ENCODE results near the gene ZNF546. TPM values are rescaled to one million over a fixed set of nuclear protein-coding genes. Genes with fewer than 3 reads are reported as not detected.

ZNF546 gene
- total and polyA plus RNA-seq, 4 donors = 6.1 to 18.0 (median 11.8) TPM

DNA sequence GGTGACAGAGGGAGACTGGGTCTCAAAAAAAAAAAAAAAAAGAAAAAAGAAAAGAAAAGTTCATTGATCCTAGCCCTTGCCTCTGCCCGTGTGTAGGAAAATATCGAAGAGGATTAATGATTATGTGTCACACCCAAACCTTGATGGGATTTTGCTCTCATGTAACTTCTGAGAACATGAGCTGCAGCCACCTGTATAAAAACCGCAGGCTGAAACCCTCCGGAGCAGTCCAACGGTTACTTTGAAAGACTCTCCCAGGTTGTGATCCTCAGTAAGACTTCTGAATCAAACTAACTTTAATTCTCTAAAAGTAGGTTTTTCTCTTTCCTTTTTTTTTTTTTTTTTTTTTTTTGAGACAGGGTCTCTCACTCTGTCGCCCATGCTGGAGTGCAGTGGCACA lies 30.2 kb upstream of the ZNF546 start:
- Histone ChIP-seq H3K36me3 (ENCODE audit: control insufficient read depth, insufficient read depth, low read length) (no peaks in the 10 kb centered on the region), H3K27me3 (ENCODE audit: control insufficient read depth, insufficient read depth, low read length) (no peaks in the 10 kb centered on the region), H3K4me1 (ENCODE audit: control insufficient read depth, insufficient read depth, low read length) (peaks cover 10% of the 10 kb centered on the region), H3K27ac (ENCODE audit: low read depth, low read length) (no peak overlapping the region), H3K9me3 (ENCODE audit: control insufficient read depth, insufficient read depth, low read length) (no peaks in the 10 kb centered on the region), H3K4me3 (ENCODE audit: low read depth, low read length) (no peak overlapping the region)
- no peak for DNase-seq (ENCODE audit: low read depth in 4 of 6, low spot score in 6 of 6)
- WGBS (ENCODE audit: insufficient coverage) = 95% methylated on average over 3 of the region's 6 CpGs

DNA sequence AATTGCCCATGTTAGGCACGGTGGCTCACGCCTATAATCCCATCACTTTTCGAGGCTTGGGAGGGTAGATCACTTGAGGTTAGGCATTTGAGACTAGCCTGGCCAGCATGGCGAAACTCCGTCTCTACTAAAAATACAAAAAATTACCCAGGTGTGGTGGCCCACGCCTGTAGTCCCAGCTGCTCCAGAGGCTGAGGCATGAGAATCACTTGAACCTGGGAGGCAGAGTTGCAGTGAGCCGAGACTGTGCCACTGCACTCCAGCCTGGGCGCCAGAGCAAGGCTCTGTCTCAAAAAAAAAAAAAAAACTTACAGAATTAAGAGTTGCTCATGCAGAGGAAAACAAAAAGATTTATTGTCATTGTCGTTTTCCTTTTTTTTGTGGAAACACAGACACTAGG lies 29.3 kb upstream of the ZNF546 start:
- no peaks in the 10 kb centered on the region for H3K27me3 ChIP-seq (ENCODE audit: control insufficient read depth, insufficient read depth, low read length)
- H3K4me3 ChIP-seq (ENCODE audit: low read depth, low read length) = no peak overlapping the region
- DNase-seq (ENCODE audit: low read depth in 4 of 6, low spot score in 6 of 6) = no peak
- WGBS (ENCODE audit: insufficient coverage) = 72% methylated on average over 4 of the region's 9 CpGs
- H3K27ac ChIP-seq (ENCODE audit: low read depth, low read length) = no peak overlapping the region
- H3K9me3 ChIP-seq (ENCODE audit: control insufficient read depth, insufficient read depth, low read length) = no peaks in the 10 kb centered on the region
- peaks cover 14% of the 10 kb centered on the region for H3K4me1 ChIP-seq (ENCODE audit: control insufficient read depth, insufficient read depth, low read length)
- H3K36me3 ChIP-seq (ENCODE audit: control insufficient read depth, insufficient read depth, low read length) = peaks cover 3% of the 10 kb centered on the region

DNA sequence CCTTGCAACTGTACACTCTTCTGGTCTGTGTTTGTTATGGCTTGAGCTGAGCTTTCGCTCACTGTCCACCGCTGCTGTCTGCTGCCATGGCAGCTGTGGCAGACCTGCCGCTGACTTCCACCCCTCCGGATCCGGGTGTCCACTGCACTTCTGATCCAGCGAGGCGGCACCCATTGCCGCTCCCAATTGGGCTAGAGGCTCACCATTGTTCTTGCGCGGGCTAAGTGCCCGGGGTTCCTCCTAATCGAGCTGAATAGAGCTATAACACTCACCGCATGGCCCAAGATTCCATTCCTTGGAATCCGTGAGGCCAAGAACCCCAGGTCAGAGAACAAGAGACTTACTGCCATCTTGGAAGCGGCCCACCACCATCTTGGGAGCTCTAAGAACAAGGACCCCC lies 28.1 kb upstream of the ZNF546 start:
- H3K27ac ChIP-seq (ENCODE audit: low read depth, low read length) = no peak overlapping the region
- H3K9me3 ChIP-seq (ENCODE audit: control insufficient read depth, insufficient read depth, low read length) = no peaks in the 10 kb centered on the region
- peaks cover 14% of the 10 kb centered on the region for H3K4me1 ChIP-seq (ENCODE audit: control insufficient read depth, insufficient read depth, low read length)
- H3K36me3 ChIP-seq (ENCODE audit: control insufficient read depth, insufficient read depth, low read length) = peaks cover 15% of the 10 kb centered on the region
- WGBS (ENCODE audit: insufficient coverage) = 96% methylated on average over 13 of the region's 15 CpGs
- H3K4me3 ChIP-seq (ENCODE audit: low read depth, low read length) = no peak overlapping the region
- no peak for DNase-seq (ENCODE audit: low read depth in 4 of 6, low spot score in 6 of 6)
- no peaks in the 10 kb centered on the region for H3K27me3 ChIP-seq (ENCODE audit: control insufficient read depth, insufficient read depth, low read length)

DNA sequence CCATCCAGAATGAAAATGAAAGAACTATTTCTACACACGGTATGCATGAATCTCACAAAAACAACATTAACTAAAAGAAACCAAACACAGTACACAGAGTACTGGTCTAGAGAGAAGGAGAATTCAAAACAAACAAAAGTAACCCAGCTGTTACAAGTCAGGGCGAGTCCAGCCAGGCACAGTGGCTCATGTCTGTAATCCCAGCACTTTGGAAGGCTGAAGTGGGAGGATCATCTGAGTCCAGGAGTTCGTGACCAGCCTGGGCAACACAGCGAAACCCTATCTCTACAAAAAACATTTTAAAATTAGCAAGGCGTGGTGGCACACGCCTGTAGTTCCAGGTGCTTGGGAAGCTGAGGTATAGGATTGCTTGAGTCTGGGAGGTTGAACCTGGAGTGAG lies 27.6 kb upstream of the ZNF546 start:
- no peaks in the 10 kb centered on the region for H3K9me3 ChIP-seq (ENCODE audit: control insufficient read depth, insufficient read depth, low read length)
- no peaks in the 10 kb centered on the region for H3K27me3 ChIP-seq (ENCODE audit: control insufficient read depth, insufficient read depth, low read length)
- no peak for DNase-seq (ENCODE audit: low read depth in 4 of 6, low spot score in 6 of 6)
- no peak overlapping the region for H3K4me3 ChIP-seq (ENCODE audit: low read depth, low read length)
- 100% methylated on average over 2 of the region's 6 CpGs for WGBS (ENCODE audit: insufficient coverage)
- peaks cover 14% of the 10 kb centered on the region for H3K4me1 ChIP-seq (ENCODE audit: control insufficient read depth, insufficient read depth, low read length)
- H3K36me3 ChIP-seq (ENCODE audit: control insufficient read depth, insufficient read depth, low read length) = peaks cover 19% of the 10 kb centered on the region
- H3K27ac ChIP-seq (ENCODE audit: low read depth, low read length) = no peak overlapping the region

DNA sequence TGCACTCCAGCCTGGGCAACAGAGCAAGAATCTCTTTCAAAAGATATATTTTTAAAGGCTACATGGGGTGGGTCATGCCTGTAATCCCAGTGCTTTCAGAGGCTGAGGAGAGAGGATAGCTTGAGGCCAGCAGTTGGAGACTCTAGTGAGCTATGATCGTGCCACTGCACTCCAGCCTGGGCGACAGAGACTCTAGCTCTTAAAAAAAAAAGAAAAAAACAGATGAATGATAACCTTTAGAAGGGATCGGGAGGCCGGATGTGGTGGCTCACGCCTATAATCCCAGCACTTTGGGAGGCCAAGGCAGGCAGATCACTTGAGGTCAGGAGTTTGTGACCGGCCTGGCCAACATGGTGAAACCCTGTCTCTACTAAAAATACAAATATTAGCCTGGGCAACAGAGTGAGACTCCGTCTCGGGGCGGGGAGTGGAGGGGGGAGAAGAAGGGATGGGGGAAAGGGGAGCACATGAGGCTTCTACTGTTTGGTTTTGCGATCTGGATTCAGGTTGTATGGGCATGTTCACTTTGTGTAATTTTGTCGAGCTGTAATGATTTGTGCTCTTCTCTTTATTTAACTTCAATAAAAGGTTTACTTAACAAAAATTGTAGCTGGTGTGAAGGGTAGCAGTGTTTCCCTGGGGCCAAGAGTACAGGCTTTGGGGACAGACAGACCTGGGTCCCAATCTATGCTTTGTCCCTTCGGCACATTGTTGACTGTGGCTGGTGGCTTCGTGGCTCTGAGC lies 27.0 kb upstream of the ZNF546 start:
- WGBS (ENCODE audit: insufficient coverage) = 85% methylated on average over 5 of the region's 13 CpGs
- no peaks in the 10 kb centered on the region for H3K27me3 ChIP-seq (ENCODE audit: control insufficient read depth, insufficient read depth, low read length)
- H3K4me1 ChIP-seq (ENCODE audit: control insufficient read depth, insufficient read depth, low read length) = peaks cover 14% of the 10 kb centered on the region
- no peaks in the 10 kb centered on the region for H3K9me3 ChIP-seq (ENCODE audit: control insufficient read depth, insufficient read depth, low read length)
- DNase-seq (ENCODE audit: low read depth in 4 of 6, low spot score in 6 of 6) = no peak
- H3K27ac ChIP-seq (ENCODE audit: low read depth, low read length) = peak overlapping the region; percentile 88
- H3K36me3 ChIP-seq (ENCODE audit: control insufficient read depth, insufficient read depth, low read length) = peaks cover 25% of the 10 kb centered on the region
- peak overlapping the region; percentile 72 for H3K4me3 ChIP-seq (ENCODE audit: low read depth, low read length)

DNA sequence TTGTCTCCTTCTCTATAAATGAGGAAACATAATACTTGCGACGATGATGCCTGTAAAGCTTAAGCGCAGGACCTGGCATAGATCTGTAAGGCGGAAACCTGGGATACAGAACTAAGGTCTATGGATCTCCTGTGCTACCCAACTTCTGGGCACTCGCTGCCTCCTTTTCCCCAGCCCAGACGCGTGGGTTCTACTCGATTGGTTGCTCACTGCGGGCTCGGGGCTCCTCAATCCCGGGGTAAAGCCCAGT lies 26.5 kb upstream of the ZNF546 start:
- DNase-seq (ENCODE audit: low read depth in 4 of 6, low spot score in 6 of 6) = no peak
- Histone ChIP-seq H3K9me3 (ENCODE audit: control insufficient read depth, insufficient read depth, low read length) (no peaks in the 10 kb centered on the region), H3K4me3 (ENCODE audit: low read depth, low read length) (peak overlapping the region; percentile 72), H3K27me3 (ENCODE audit: control insufficient read depth, insufficient read depth, low read length) (no peaks in the 10 kb centered on the region), H3K27ac (ENCODE audit: low read depth, low read length) (peak overlapping the region; percentile 88), H3K36me3 (ENCODE audit: control insufficient read depth, insufficient read depth, low read length) (peaks cover 26% of the 10 kb centered on the region), H3K4me1 (ENCODE audit: control insufficient read depth, insufficient read depth, low read length) (peaks cover 14% of the 10 kb centered on the region)
- 4% methylated on average over 11 of the region's 11 CpGs for WGBS (ENCODE audit: insufficient coverage)

DNA sequence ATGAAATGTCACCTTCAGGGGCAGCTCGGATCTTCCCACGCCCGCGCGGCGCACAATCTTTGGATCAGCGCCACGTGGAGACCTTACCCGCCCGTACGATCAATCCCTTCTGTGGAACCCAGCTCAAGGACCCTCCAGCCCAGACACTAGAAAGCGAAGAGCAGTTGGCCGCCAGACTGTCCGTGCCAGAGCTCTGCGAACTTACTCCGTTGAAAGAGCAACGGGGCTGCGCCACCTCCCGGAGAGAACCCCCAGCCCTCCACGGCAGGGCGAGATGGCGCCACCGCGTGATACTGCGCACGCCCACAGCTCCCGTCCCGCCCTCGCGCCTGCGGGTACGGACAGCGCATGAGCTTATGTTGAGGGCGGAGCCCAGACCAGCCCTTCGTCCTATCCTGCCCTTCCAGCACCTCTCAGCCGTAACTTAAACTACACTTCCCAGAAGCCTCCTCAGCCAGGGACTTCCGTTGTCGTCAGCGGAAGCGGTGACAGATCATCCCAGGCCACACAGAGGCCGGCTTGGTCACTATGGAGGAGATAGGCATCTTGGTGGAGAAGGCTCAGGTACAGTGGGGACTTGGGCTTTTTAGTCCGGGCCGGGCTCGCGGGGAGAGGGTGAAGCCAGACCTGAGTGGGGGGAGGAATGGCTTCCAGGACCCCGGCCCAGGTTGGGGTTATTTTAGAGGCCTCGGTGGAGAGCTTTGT lies 26.0 kb upstream of the ZNF546 start, which contains the start of gene PSMC4:
Gene PSMC4 (plus strand): TSS at position 491 of the 705 bp plus-strand sequence. CDS start 38 bp downstream, at position 529.
- WGBS (ENCODE audit: insufficient coverage) = 0% methylated on average over 46 of the region's 47 CpGs
- Histone ChIP-seq H3K4me3 (ENCODE audit: low read depth, low read length) (peak within 1 kb of the TSS; percentile 72), H3K27ac (ENCODE audit: low read depth, low read length) (peak within 1 kb of the TSS; percentile 88), H3K9me3 (ENCODE audit: control insufficient read depth, insufficient read depth, low read length) (no peaks in the 10 kb centered on the region), H3K27me3 (ENCODE audit: control insufficient read depth, insufficient read depth, low read length) (no peaks in the 10 kb centered on the region), H3K36me3 (ENCODE audit: control insufficient read depth, insufficient read depth, low read length) (peaks cover 28% of the 10 kb centered on the region), H3K4me1 (ENCODE audit: control insufficient read depth, insufficient read depth, low read length) (peaks cover 14% of the 10 kb centered on the region)
- peak; percentile 92 to 100 (median 96) for DNase-seq (ENCODE audit: low read depth in 4 of 6, low spot score in 6 of 6)

DNA sequence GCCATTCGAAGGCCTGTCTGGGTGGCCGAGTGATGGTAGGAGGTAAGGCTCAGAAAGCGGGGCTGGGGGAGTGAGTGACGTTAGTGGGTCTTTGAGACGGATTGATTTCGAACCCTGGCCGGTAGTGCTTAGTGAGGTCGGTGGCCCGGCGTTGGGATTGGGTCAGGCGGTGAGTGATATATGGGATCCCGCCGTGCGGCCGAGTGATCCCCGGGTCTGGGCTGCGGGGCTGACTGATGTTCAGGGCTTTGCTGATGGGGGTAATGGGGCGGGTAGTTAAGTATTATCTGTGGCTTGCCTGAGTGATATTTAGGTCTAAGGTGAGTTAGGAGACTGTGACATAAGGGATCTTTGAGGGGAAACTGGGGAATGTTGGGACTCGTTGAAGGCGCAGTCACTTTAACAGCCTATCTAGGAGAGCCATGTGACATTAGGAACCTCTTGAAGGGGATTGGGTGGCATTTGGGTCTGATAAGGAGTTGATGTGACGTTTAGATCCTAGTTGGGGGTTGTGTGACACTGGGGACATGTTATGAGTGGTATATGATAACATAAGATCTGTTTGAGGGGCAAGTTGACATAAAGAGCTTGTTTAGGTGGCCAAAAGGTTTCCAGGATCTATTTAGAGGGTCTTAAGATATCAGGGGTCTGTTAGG lies 25.4 kb upstream of the ZNF546 start:
- no peaks in the 10 kb centered on the region for H3K9me3 ChIP-seq (ENCODE audit: control insufficient read depth, insufficient read depth, low read length)
- H3K27me3 ChIP-seq (ENCODE audit: control insufficient read depth, insufficient read depth, low read length) = no peaks in the 10 kb centered on the region
- peaks cover 30% of the 10 kb centered on the region for H3K36me3 ChIP-seq (ENCODE audit: control insufficient read depth, insufficient read depth, low read length)
- H3K27ac ChIP-seq (ENCODE audit: low read depth, low read length) = peak overlapping the region; percentile 45
- H3K4me1 ChIP-seq (ENCODE audit: control insufficient read depth, insufficient read depth, low read length) = peaks cover 14% of the 10 kb centered on the region
- peak overlapping the region; percentile 72 for H3K4me3 ChIP-seq (ENCODE audit: low read depth, low read length)
- 2% methylated on average over 21 of the region's 21 CpGs for WGBS (ENCODE audit: insufficient coverage)
- no peak for DNase-seq (ENCODE audit: low read depth in 4 of 6, low spot score in 6 of 6)

DNA sequence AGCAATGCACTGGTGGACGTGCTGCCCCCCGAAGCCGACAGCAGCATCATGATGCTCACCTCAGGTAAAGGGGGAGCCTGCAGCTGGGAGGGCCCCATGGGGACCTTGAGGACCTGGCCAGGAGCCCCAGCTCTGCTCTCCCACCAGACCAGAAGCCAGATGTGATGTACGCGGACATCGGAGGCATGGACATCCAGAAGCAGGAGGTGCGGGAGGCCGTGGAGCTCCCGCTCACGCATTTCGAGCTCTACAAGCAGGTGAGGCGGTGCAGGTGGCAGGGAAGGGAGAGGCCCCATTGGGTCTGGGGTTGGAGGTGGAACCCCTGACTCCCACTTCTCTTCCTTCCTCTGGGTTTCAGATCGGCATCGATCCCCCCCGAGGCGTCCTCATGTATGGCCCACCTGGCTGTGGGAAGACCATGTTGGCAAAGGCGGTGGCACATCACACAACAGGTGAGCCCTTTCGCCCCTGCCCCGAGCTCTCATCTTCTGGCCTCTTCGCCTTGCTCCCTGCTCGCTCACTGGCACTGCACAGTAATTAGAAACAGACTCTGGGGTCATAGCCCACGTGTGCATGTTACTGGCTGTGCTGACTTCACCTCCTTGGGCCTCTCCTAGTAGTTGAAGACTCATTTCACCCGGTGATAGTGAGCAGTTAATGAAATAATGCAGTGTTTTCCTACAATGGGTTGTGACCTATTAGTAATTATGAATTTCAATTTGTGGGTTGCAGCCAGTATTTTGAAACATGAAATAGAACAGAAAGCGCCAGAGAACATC lies 22.3 kb upstream of the ZNF546 start:
- no peaks in the 10 kb centered on the region for H3K27me3 ChIP-seq (ENCODE audit: control insufficient read depth, insufficient read depth, low read length)
- H3K27ac ChIP-seq (ENCODE audit: low read depth, low read length) = no peak overlapping the region
- H3K4me3 ChIP-seq (ENCODE audit: low read depth, low read length) = no peak overlapping the region
- H3K9me3 ChIP-seq (ENCODE audit: control insufficient read depth, insufficient read depth, low read length) = no peaks in the 10 kb centered on the region
- no peak for DNase-seq (ENCODE audit: low read depth in 4 of 6, low spot score in 6 of 6)
- WGBS (ENCODE audit: insufficient coverage) = 98% methylated on average over 17 of the region's 24 CpGs
- peaks cover 13% of the 10 kb centered on the region for H3K4me1 ChIP-seq (ENCODE audit: control insufficient read depth, insufficient read depth, low read length)
- peaks cover 54% of the 10 kb centered on the region for H3K36me3 ChIP-seq (ENCODE audit: control insufficient read depth, insufficient read depth, low read length)

All from spinal cord (tissue), 10 donors.